DND-41 (cell line): ENCODE results near the gene AFAP1L1.

Experiments
- CTCF ChIP-seq: IDR thresholded peaks from 2 replicates; pipeline ENCODE4 v1.5.1; 2012; ENCODE audit warnings: borderline replicate concordance, low read length, moderate library complexity, mild to moderate bottlenecking; ENCODE audit not compliant: poor library complexity, severe bottlenecking; ENCODE audit errors: extremely low read depth
- EZH2 ChIP-seq: IDR thresholded peaks from 3 replicates; pipeline ENCODE4 v1.6.1; 2012; ENCODE audit warnings: borderline replicate concordance, low read depth, mild to moderate bottlenecking, moderate library complexity, low read length, inconsistent platforms; ENCODE audit not compliant: severe bottlenecking

- TF ChIP-seq CTCF, result no peak
- TF ChIP-seq EZH2, result no peak
These were observed 118.2 kb downstream of the AFAP1L1 start for GRCh38 chr5:149389552-149390495.
